ENCODE measurements around the gene DSC3.
"Not testable (repeated sequence)": the region's sequence is repeated elsewhere in the genome, so short reads cannot be mapped to it uniquely, and the experiment has no call there.

Gene DSC3

GRCh38 chr18:30982285-30982992 lies 60.1 kb downstream of the DSC3 start:
- no peak for DNase-seq (ENCODE audit: low read depth)
- TF ChIP-seq CTCF (IDR thresholded peaks at IDR 0.05; ENCODE audit: low read length, missing control alignments), result no peak

GRCh38 chr18:30978091-30978490 lies 64.5 kb downstream of the DSC3 start:
- H3K4me3 ChIP-seq (replicated peaks; ENCODE audit: low read depth, low read length); DNase-seq (ENCODE audit: low read depth): not testable (repeated sequence)

More at GRCh38 chr18:30982285-30982992, 60.1 kb downstream of the DSC3 start:
- H3K4me3 ChIP-seq (replicated peaks; ENCODE audit: low read depth, low read length), result no peak overlapping the region

- no peak overlapping the region for H3K4me3 ChIP-seq (replicated peaks; ENCODE audit: low read depth, low read length)
Observed at GRCh38 chr18:30971338-30971956, 71.1 kb downstream of the DSC3 start.

GRCh38 chr18:30970196-30970816 lies 72.2 kb downstream of the DSC3 start:
- DNase-seq (ENCODE audit: low read depth), result peak; percentile 67
- H3K4me3 ChIP-seq (replicated peaks; ENCODE audit: low read depth, low read length), result no peak overlapping the region
- peak; percentile 46 for TF ChIP-seq CTCF (IDR thresholded peaks at IDR 0.05; ENCODE audit: low read length, missing control alignments)

More at GRCh38 chr18:30971338-30971956, 71.1 kb downstream of the DSC3 start:
- TF ChIP-seq CTCF (IDR thresholded peaks at IDR 0.05; ENCODE audit: low read length, missing control alignments), result peak; percentile 52
- DNase-seq (ENCODE audit: low read depth), result peak; percentile 51

GRCh38 chr18:30969670-30970170 lies 72.8 kb downstream of the DSC3 start:
- DNase-seq (ENCODE audit: low read depth), result no peak
- no peak for TF ChIP-seq CTCF (IDR thresholded peaks at IDR 0.05; ENCODE audit: low read length, missing control alignments)
- H3K4me3 ChIP-seq (replicated peaks; ENCODE audit: low read depth, low read length), result no peak overlapping the region

GRCh38 chr18:30967701-30968100 lies 74.8 kb downstream of the DSC3 start:
- H3K4me3 ChIP-seq (replicated peaks; ENCODE audit: low read depth, low read length), result no peak overlapping the region
- no peak for DNase-seq (ENCODE audit: low read depth)
- no peak for TF ChIP-seq CTCF (IDR thresholded peaks at IDR 0.05; ENCODE audit: low read length, missing control alignments)

- no peak overlapping the region for H3K4me3 ChIP-seq (replicated peaks; ENCODE audit: low read depth, low read length)
- TF ChIP-seq CTCF (IDR thresholded peaks at IDR 0.05; ENCODE audit: low read length, missing control alignments), result no peak
- DNase-seq (ENCODE audit: low read depth), result no peak
Observed at GRCh38 chr18:30965237-30965636, 77.3 kb downstream of the DSC3 start.

Measured in fibroblast of pulmonary artery (primary cell).